ENCODE results near the gene HMG20B. TPM values are rescaled to one million over a fixed set of nuclear protein-coding genes. Genes with fewer than 3 reads are reported as not detected.

HMG20B gene
- total and polyA plus RNA-seq, 2 of the 8 experiments (the other 6 are each of a cell fraction or from before 2014, with no cell fraction given) = 42.9 to 74.2 TPM

- no peak overlapping the region for H3K14ac ChIP-seq (ENCODE audit: insufficient read length)
- no peak for DNase-seq (ENCODE audit: low read depth in 1 of 2, low spot score in 2 of 2)
- H3K9ac ChIP-seq (replicated peaks in 1 of 4; ENCODE audit: extremely low read depth in 1 of 4, low read depth in 3 of 4, low read length in 3 of 4) = no peak overlapping the region
- peaks cover 3 to 11% (median 6%) of the 10 kb centered on the region in 4 experiments; a peak in 6 of 7 replicates for H3K4me1 ChIP-seq (replicated peaks in 1 of 4; ENCODE audit: control insufficient read depth in 3 of 4, insufficient read depth in 4 of 4, low read length in 3 of 4)
- no peak overlapping the region for H2BK5ac ChIP-seq (ENCODE audit: low read depth, low read length)
- H2AK5ac ChIP-seq (ENCODE audit: low read depth, low read length) = no peak overlapping the region
- ChIA-PET CTCF (ENCODE audit: partially characterized antibody) (interaction anchor here (0.7 to 6.9 kb wide), 2 partner anchors 13 to 158 kb away, joined by 3 to 54 read pairs; no protein-coding TSS in a partner anchor), POLR2A (ENCODE audit: partially characterized antibody) (interaction anchor here (1.1 kb wide), 1 partner anchor 114 kb away, joined by 4 read pairs; no protein-coding TSS in a partner anchor)
- no peak overlapping the region for H2AFZ ChIP-seq (ENCODE audit: low read length)
- H3K18ac ChIP-seq (ENCODE audit: extremely low read depth, low read length) = no peak overlapping the region
- H4K20me1 ChIP-seq (replicated peaks in 1 of 2; ENCODE audit: control insufficient read depth in 1 of 2, insufficient read depth in 2 of 2, low read length in 2 of 2) = peaks cover 8 to 17% of the 10 kb centered on the region in 2 experiments
- H3K79me2 ChIP-seq (ENCODE audit: control insufficient read depth in 1 of 2, insufficient read depth in 2 of 2, low read length in 2 of 2) = no peaks in the 10 kb centered on the region
- no peak overlapping the region for H2BK120ac ChIP-seq (replicated peaks; ENCODE audit: low read depth, low read length)
- H3K27ac ChIP-seq (ENCODE audit: low read depth, low read length) = no peak overlapping the region
- no peak overlapping the region for H2BK12ac ChIP-seq (ENCODE audit: low read depth, low read length)
- H3K79me1 ChIP-seq (ENCODE audit: low read depth, low read length) = 0 out of 2 replicates have a peak, but pooled peaks cover 2% of the 10 kb centered on the region
- H2BK15ac ChIP-seq (ENCODE audit: low read length) = no peak overlapping the region
- H3K4me3 ChIP-seq (ENCODE audit: extremely low read depth in 1 of 4, insufficient read depth in 2 of 4, low read depth in 3 of 4, low read length in 4 of 4) = no peak overlapping the region
- no peak for FAIRE-seq
- no peaks in the 10 kb centered on the region for H3K9me3 ChIP-seq (ENCODE audit: insufficient read depth in 2 of 2, low read depth in 1 of 2, low read length in 1 of 2)
- H3K23ac ChIP-seq (ENCODE audit: insufficient read length) = no peak overlapping the region
- H2BK20ac ChIP-seq (ENCODE audit: low read length) = no peak overlapping the region
- no peak overlapping the region for H3K4ac ChIP-seq (replicated peaks; ENCODE audit: insufficient read length, low read depth, low read length)
- H3K4me2 ChIP-seq (ENCODE audit: insufficient read depth in 1 of 2, low read depth in 2 of 2, low read length in 2 of 2) = no peak overlapping the region
- no peak overlapping the region for H3K56ac ChIP-seq (replicated peaks; ENCODE audit: insufficient read length, low read depth, low read length)
- H4K91ac ChIP-seq (replicated peaks; ENCODE audit: insufficient read length, low read length) = no peak overlapping the region
- H4K8ac ChIP-seq (ENCODE audit: extremely low read depth, insufficient read depth, low read length) = no peak overlapping the region; the same call in 1 of the 2 replicates
- no peaks in the 10 kb centered on the region; the same call in 1 of the 2 replicates for H3K23me2 ChIP-seq (ENCODE audit: low read depth, low read length)
- peaks cover 7 to 37% (median 23%) of the 10 kb centered on the region in 4 experiments; a peak in 7 of 8 replicates for H3K36me3 ChIP-seq (ENCODE audit: control insufficient read depth in 2 of 4, insufficient read depth in 4 of 4, low read length in 3 of 4)
- no peak overlapping the region for H4K5ac ChIP-seq (ENCODE audit: insufficient read length, low read depth, low read length)
- TF ChIP-seq POU5F1 (IDR thresholded peaks at IDR 0.05; ENCODE audit: low read depth, low read length) = no peak
- 88% methylated on average over 33 of the region's 38 CpGs; no CpG with 5 or more reads in 1 of the 2 experiments for WGBS, 2 experiments (ENCODE audit: extremely low coverage in 1 of 2, insufficient coverage in 1 of 2, insufficient read length in 1 of 2, insufficient replicate concordance in 2 of 2, low coverage in 1 of 2, low lambda C conversion rate in 2 of 2, missing lambda C conversion rate in 1 of 2)
- H3K27me3 ChIP-seq (replicated peaks in 1 of 4; ENCODE audit: control insufficient read depth in 3 of 4, extremely low read depth in 1 of 4, insufficient read depth in 3 of 4, low read length in 3 of 4) = no peaks in the 10 kb centered on the region
Observed at GRCh38 chr19:3534375-3535234, 38.1 kb upstream of the HMG20B start.
